NCI-H1694 (cell line): Measurements from ENCODE around the gene NPRL2.
A peak's percentile ranks its signal among the peaks of the same experiment; 100 is the strongest.

Source experiments
- DNase-seq: peaks from one replicate; lab custom pipeline; 2025; lab: John Stamatoyannopoulos, UW

Gene NPRL2

DNA sequence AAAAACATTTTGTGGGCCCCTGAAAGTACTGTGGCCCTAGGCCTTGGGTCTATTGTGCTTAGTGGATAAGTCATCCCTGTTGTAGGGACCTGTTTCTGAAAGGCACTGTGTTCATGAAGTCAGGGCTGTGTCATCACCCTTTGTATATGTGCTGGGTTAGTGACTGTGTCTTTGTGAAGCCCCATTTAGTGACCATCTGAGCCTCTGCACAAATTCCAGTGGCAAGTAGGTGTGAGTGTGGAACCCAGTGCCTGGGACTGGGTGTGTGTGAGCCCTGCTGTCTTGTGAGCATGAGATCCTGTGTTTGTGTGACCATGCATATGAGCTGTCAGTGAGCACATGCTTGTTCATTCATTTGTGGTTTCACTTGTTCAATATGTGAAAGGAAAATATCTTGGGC lies 46.0 kb downstream of the NPRL2 start:
- no peak for DNase-seq

DNA sequence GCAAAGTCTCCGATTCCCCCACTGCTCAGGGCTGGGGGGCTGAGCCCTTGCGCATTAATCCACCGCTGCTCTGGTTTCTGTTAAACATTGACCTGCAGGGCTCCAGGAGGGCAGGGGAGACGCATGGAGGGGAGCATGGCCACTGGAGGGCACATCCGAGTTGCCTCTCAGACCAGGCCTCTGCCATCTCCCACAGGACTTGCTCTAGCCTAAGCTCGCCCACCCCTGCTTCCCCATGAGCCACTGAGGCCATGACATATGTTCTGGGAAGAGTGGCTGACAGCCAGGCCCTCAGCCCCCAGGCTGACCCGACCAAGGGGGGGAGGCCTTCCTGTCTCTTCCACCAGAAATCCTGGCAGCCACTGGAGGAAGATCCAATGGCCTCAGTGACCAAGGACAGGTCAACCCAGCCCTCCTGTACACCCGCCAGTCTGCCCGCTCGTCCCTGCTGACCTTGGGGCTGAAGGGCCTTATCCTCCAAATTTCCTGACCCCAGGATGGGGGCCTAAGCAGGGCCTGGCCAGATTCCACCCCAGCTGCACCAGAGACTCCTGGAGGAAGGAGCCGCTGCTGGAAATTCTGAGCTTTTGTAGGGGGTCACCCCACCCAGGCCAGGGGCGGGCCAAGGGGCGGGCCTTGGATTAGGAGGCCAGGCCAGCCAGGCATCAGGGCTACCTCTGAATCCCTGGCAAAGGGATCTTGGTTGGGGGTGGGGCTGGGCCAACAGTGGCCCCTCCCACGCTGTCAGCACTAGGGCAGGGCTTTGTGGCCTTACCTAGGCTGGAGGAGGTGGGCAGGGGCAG lies 47.4 kb downstream of the NPRL2 start, which contains the start of gene HYAL1:
HYAL1 (minus strand) TSS at position 562 of the 803 bp plus-strand sequence. CDS start 618 bp downstream, outside the sequence.
- DNase-seq = no peak

DNA sequence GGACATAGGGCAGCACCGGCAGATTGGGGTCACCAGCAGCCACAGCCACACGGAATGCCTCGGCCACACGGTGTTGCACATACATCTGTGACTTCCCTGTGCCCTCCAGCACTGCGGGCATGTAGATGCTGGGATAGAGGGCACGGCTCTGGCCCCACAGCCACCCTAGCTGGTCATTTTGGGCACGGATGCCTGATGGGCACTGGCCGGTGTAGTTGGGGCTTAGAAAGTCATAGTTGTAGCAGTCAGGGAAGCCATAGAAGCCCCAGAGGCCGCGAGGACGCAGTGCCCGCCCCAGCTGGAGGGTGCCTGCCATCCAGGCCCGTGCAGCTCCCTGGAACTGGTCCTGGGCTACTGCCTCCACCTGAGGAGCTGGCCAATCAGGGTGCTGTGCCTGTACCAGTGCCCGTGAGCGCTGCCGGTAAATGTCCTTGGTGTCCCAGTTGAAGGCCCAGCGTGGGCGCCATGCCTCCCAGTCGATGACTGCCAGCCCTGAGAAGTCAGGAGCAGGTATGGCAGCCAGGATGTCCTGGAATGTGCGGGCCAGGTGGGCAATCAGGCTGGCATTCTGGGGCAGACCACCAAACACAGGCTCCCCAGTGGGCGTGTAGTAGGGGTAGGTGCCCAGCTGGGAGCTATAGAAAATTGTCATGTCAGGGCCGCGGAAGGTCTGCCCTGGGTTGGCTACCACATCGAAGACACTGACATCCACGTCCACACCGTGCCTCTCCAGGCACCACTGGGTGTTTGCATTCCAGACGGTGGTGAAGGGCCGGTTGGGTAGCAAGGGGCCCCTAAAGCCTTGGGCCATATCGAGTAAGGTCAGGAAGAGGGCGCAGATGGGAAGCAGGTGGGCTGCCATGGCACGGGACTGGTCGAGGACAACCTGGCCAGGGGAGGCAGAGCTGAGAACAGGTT lies 48.2 kb downstream of the NPRL2 start:
- no peak for DNase-seq

DNA sequence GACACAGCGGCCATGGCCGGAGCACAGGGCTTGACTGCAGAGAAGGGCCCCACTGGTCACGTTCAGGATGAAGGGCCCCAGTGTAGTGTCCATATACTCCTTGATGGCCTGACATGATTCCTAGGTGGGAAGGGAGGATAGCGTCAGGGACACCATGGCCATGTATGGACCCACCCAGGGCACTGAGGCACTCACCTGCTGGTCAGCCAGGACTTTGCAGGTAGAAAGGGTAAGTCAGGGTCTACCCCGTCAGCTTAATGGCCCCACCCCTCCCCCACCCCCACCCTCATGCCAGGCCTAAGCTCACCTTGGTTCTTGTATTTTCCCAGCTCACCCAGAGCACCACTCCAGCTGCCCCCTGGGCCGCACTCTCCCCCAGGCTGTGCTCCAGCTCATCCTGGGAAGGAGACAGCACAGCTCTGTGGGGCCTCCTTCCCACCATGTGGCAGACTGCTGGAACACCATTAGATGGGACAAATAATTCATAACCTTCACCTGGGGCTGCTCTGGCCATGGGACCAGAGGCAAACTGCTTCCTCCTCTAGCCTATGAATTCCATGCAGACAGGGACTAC lies 49.8 kb downstream of the NPRL2 start:
- no peak for DNase-seq

DNA sequence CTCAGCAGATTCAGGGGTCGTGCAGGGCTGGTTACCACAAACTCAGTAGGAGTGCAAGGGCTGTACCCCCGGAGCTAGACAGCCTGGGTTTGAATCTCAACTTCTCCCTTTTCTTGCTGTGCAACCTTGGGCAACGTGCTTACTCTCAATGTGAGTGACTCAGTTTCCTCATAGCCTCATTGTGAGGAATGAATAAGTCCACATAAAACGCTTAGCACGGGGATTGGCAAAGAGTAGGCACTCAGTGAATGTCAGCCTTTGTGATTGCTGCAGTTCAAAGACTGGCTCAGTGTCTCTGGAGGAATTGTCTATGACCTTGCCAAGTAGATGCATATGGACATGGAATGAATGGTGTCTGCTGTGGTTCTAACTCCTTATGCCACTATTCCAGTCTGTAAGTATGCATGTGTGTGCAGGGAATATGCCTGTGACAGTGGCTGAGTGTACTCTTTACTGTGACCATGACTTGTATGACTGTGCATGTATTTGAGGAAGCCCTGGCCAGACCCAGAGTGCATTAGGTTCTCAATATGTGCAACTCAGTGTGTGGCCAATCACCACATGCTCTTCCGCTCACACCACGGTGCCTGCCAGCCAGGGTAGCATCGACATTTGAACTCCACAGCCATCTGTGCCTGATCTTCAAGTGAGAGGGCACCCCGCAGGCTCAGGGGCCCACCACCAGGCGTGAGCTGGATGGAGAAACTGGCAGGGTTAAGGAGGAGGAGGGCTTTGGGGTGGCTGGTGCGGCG lies 50.5 kb downstream of the NPRL2 start:
- DNase-seq = no peak

DNA sequence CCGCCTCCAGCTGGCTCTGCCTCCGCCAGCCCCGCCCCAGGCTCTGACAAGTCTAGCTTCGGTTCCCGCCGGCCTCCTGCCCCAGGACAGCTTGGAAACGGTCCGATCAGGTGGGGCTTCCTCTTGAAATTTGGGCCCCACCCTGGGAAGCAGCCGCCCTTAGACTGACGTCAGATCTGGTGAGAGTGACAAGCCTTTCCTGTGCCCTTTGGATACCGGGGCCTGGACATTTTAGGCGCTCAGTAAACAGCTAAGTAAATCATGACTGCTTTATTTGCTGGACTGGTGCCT lies 51.0 kb downstream of the NPRL2 start:
- DNase-seq = no peak

DNA sequence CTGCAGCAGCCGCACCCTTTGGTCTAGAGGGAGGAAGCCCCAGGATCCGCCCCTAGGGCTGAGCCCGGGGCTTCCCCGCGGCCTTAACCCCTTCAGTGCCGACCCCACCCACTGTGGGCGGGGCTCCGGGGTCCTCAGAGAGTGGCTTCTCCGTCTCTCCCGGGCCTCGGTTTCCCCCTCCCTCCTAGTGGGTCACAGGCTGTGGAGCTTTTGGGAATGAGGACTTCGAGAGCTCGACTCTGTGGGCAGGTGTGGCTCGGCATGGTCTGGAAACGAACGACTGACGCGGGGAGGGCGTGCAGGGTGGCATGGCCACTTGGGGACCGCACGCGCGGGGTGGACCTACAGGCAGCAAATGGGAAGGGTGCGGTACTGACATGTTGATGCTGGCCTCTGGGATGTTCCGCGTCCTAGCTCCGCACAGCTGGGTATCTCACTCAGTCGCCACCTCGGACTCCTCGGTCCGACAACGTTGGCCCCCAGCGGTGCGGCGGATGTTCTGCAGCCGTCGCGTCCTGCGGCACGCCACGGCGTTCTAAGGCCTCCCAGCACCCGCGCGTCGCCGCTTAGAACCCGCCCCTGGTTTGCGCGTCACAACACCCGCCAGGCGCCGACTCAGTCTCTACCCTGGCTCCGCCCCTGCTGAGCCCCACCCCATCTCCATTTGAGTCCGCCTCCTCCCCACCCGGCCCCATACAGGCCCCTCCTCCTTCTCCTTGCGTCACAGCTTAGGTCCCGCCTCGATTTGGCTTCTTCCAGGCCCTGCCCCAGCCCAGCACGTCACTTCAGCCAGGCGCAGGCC lies 51.5 kb downstream of the NPRL2 start, which contains the start of the genes HYAL3 and NAA80:
HYAL3 (minus strand) TSS at position 570 of the 802 bp plus-strand sequence. CDS start 3,803 bp downstream, outside the sequence.
NAA80 (minus strand) TSS at position 570 of the 802 bp plus-strand sequence. CDS start 1,942 bp downstream, outside the sequence.
- DNase-seq = peak; percentile 86

DNA sequence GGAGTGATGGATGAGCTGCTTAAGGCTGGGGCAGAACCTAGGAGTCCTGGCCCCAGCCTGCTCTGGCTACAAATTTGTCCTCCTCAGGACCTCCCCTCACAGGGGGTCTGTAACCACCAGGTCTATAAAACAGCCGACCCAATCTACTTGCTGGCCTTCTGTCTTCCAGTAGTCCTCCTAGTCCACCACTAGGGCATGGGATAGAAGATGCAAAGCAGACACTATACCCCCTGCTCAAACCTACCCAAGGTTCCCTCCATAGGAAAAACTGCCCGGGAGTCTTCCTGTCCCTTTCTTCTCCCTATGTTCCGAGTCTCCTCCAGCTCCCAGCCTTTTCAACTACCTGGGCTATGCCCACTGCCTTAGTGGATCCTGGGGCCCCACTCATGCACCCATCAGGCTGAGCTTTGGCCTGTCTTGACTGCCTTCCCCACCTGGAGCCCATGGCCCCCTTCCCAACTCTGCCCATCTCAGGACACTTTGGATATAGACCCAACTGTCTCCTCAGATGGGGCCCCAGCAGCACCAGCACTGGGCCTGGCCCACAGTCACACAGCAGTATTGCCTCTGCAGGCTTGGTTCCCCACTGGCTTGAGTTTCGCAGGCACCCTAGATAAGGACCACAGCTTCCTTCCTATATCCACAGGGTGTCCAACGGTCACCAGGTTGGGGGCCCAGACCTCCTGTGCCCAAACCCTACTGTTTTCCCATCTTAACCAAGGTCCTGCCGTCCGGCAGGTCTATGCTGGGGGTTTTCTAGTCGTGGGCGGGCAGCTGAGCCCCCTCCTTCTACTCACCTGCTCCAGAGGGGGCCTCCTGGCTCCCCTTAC lies 52.5 kb downstream of the NPRL2 start:
- DNase-seq = no peak

DNA sequence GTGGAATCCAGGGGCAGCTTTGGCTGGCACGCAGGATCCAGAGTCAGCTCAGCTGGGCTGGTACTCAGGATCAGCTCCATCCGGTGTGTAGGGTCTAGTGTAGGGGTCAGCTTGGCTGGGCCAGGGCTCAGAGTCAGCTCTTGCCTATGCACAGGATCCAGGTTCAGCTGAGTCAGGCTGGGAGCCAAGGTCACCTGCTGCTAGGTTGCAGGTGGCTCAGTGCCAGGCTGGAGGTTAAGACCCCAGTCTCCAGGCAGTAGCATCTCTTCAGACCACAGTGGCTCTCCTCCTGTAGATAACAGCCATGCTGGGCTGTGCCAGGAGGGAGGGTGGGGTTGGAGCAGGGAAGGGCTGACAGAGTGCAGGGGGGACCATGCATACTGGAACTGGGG lies 53.2 kb downstream of the NPRL2 start:
- no peak for DNase-seq
